Testis (tissue), 2 donors: ENCODE results near the gene FBP2.
"Not testable (repeated sequence)": the region's sequence is repeated elsewhere in the genome, so short reads cannot be mapped to it uniquely, and the experiment has no call there.

Experiments used
- POLR2A ChIP-seq: fragments of 450-650 bp; IDR thresholded peaks from one replicate; pipeline ENCODE4 v1.6.1; 2017; ENCODE audit warnings: antibody characterized with exemption, mild to moderate bottlenecking, moderate library complexity
- TF ChIP-seq, protein P1 (sequence below), 3 experiments: fragments of 450-650 bp in 2 of 3; fragments of 200-600 bp in 1 of 3; sonication (generic) in 1 of 3; IDR thresholded peaks; one replicate each; pipeline ENCODE4 v1.5.1; 2016 to 2019; ENCODE audit warnings: antibody characterized with exemption in 3 of 3, mild to moderate bottlenecking in 2 of 3, moderate library complexity in 1 of 3

DNA sequence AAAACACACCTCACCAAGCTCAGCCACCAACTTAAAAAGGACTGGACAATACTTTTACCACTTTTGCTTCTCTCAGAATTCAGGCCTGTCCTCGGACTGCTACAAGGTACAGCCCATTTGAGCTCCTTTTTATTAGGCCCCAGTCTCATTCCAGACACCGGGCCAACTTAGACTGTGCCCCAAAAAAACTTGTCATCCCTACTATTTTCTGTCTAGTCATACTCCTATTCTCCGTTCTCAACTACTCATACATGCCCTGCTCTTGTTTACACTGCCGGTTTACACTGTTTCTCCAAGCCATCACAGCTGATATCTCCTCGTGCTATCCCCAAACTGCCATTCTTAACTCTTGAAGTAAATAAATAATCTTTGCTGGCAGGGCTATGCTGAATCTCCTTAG, 49.3 kb downstream of the FBP2 start:
- not testable (repeated sequence) for TF ChIP-seq POLR2A
- TF ChIP-seq, protein P1, sequence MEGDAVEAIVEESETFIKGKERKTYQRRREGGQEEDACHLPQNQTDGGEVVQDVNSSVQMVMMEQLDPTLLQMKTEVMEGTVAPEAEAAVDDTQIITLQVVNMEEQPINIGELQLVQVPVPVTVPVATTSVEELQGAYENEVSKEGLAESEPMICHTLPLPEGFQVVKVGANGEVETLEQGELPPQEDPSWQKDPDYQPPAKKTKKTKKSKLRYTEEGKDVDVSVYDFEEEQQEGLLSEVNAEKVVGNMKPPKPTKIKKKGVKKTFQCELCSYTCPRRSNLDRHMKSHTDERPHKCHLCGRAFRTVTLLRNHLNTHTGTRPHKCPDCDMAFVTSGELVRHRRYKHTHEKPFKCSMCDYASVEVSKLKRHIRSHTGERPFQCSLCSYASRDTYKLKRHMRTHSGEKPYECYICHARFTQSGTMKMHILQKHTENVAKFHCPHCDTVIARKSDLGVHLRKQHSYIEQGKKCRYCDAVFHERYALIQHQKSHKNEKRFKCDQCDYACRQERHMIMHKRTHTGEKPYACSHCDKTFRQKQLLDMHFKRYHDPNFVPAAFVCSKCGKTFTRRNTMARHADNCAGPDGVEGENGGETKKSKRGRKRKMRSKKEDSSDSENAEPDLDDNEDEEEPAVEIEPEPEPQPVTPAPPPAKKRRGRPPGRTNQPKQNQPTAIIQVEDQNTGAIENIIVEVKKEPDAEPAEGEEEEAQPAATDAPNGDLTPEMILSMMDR (IDR thresholded peaks at IDR 0.05) = not testable (repeated sequence)
